WTC11 (cell line): ENCODE measurements around the gene SLC25A25. TPM values are rescaled to one million over a fixed set of nuclear protein-coding genes. Genes with fewer than 3 reads are reported as not detected.
A peak's percentile ranks its signal among the peaks of the same experiment; 100 is the strongest.

Experiments used
- ATAC-seq: fragments of 200-7000 bp; cut with Tn5 transposase; 2 replicates; pipeline ENCODE4 v1.10.0; 2021; ENCODE audit warnings: mild to moderate bottlenecking, moderate library complexity
- CTCF ChIA-PET: fragments of 300-600 bp; sonication (Branson Sonifier 250); formaldehyde crosslinking; loops from one replicate; lab custom pipeline; 2021; ENCODE audit warnings: antibody characterized with exemption; lab: Charles Lee
- POLR2A ChIA-PET: fragments of 350-600 bp; sonication (Branson Sonifier 250); formaldehyde crosslinking; loops from one replicate; lab custom pipeline; 2021; ENCODE audit warnings: antibody characterized with exemption; lab: Charles Lee
- DNase-seq: peaks from one replicate; pipeline ENCODE4 v3.0.0; 2021; ENCODE audit warnings: low spot score
- H3K27ac Mint-ChIP-seq: 2 replicates; pipeline ENCODE4 v1.8.0; 2021; ENCODE audit warnings: mixed read lengths
- H3K27me3 Mint-ChIP-seq: 2 replicates; pipeline ENCODE4 v1.8.0; 2021; ENCODE audit warnings: low read depth, mild to moderate bottlenecking, moderate library complexity, mixed read lengths
- H3K36me3 Mint-ChIP-seq: 2 replicates; pipeline ENCODE4 v1.8.0; 2021; ENCODE audit warnings: mixed read lengths
- H3K4me1 Mint-ChIP-seq: 2 replicates; pipeline ENCODE4 v1.8.0; 2022; ENCODE audit warnings: mixed read lengths
- H3K4me3 Mint-ChIP-seq: 2 replicates; pipeline ENCODE4 v1.8.0; 2021; ENCODE audit warnings: mild to moderate bottlenecking, moderate library complexity, mixed read lengths
- H3K9me3 Mint-ChIP-seq: 2 replicates; pipeline ENCODE4 v1.8.0; 2021; ENCODE audit warnings: mixed read lengths
- AFF4 ChIP-seq: sonication (generic); formaldehyde crosslinking; IDR thresholded peaks from 2 replicates; pipeline ENCODE4 v1.8.1; 2023; ENCODE audit warnings: mild to moderate bottlenecking, missing genetic modification reagents, borderline replicate concordance
- CBFB ChIP-seq: sonication (generic); formaldehyde crosslinking; IDR thresholded peaks from 2 replicates; pipeline ENCODE4 v1.8.1; 2022; ENCODE audit warnings: mild to moderate bottlenecking, low read depth, missing genetic modification reagents
- CREB1 ChIP-seq: sonication (generic); formaldehyde crosslinking; IDR thresholded peaks from 2 replicates; pipeline ENCODE4 v1.8.0; 2023; ENCODE audit warnings: mild to moderate bottlenecking, missing genetic modification reagents
- E2F5 ChIP-seq: sonication (generic); formaldehyde crosslinking; IDR thresholded peaks from 2 replicates; pipeline ENCODE4 v1.8.1; 2022; ENCODE audit warnings: mild to moderate bottlenecking, moderate library complexity, missing genetic modification reagents
- FOXP1 ChIP-seq: sonication (generic); formaldehyde crosslinking; IDR thresholded peaks from 2 replicates; pipeline ENCODE4 v1.8.0; 2022; ENCODE audit warnings: missing genetic modification reagents, mild to moderate bottlenecking, moderate library complexity, borderline replicate concordance
- GRHL2 ChIP-seq: fragments of 250-450 bp; sonication (Bioruptor Pico); IDR thresholded peaks from 2 replicates; pipeline ENCODE4 v1.8.0; 2022; ENCODE audit warnings: mild to moderate bottlenecking, moderate library complexity; ENCODE audit not compliant: insufficient replicate concordance, severe bottlenecking
- GTF2I ChIP-seq: fragments of 250-450 bp; sonication (Bioruptor Pico); conservative IDR thresholded peaks from 2 replicates; pipeline ENCODE4 v1.4.0; 2021; ENCODE audit warnings: mild to moderate bottlenecking
- MYBL2 ChIP-seq: sonication (generic); formaldehyde crosslinking; IDR thresholded peaks from 2 replicates; pipeline ENCODE4 v1.8.1; 2023; ENCODE audit warnings: mild to moderate bottlenecking, moderate library complexity, missing genetic modification reagents
- SP1 ChIP-seq: sonication (generic); formaldehyde crosslinking; conservative IDR thresholded peaks from 2 replicates; pipeline ENCODE4 v1.8.1; 2022; ENCODE audit warnings: missing genetic modification reagents
- TCF7 ChIP-seq: sonication (generic); formaldehyde crosslinking; IDR thresholded peaks from 2 replicates; pipeline ENCODE4 v1.8.0; 2022; ENCODE audit warnings: mild to moderate bottlenecking, low read depth, missing genetic modification reagents, moderate library complexity
- ZBTB21 ChIP-seq: sonication (generic); formaldehyde crosslinking; IDR thresholded peaks from 2 replicates; pipeline ENCODE4 v1.8.1; 2023; ENCODE audit warnings: mild to moderate bottlenecking, missing genetic modification reagents, borderline replicate concordance
- ZNF396 ChIP-seq: fragments of 250-450 bp; sonication (Bioruptor Pico); IDR thresholded peaks from 2 replicates; pipeline ENCODE4 v1.8.0; 2021; ENCODE audit warnings: mild to moderate bottlenecking, moderate library complexity, borderline replicate concordance
- total RNA-seq: library from RNA; stranded (reverse); gene quantifications from 3 replicates; pipeline ENCODE4 v1.2.3, GENCODE V29; 2021
- TF ChIP-seq, protein P1 (sequence below): fragments of 250-450 bp; sonication (Bioruptor Pico); IDR thresholded peaks from 2 replicates; pipeline ENCODE4 v1.9.0; 2021; ENCODE audit warnings: mild to moderate bottlenecking
- TF ChIP-seq, protein P2 (sequence below): sonication (generic); formaldehyde crosslinking; IDR thresholded peaks from 2 replicates; pipeline ENCODE4 v1.8.0; 2022; ENCODE audit warnings: mild to moderate bottlenecking, missing genetic modification reagents
- TF ChIP-seq, protein P3 (sequence below): sonication (generic); formaldehyde crosslinking; IDR thresholded peaks from 2 replicates; pipeline ENCODE4 v1.8.0; 2022; ENCODE audit warnings: mild to moderate bottlenecking, missing genetic modification reagents
- TF ChIP-seq, protein P4 (sequence below): sonication (generic); formaldehyde crosslinking; IDR thresholded peaks from 2 replicates; pipeline ENCODE4 v1.8.0; 2022; ENCODE audit warnings: missing genetic modification reagents
- TF ChIP-seq, protein P5 (sequence below): sonication (generic); formaldehyde crosslinking; IDR thresholded peaks from 2 replicates; pipeline ENCODE4 v1.8.1; 2023; ENCODE audit warnings: mild to moderate bottlenecking, missing genetic modification reagents
- TF ChIP-seq, protein P6 (sequence below): sonication (generic); formaldehyde crosslinking; IDR thresholded peaks from 2 replicates; pipeline ENCODE4 v1.8.1; 2023; ENCODE audit warnings: mild to moderate bottlenecking, moderate library complexity, missing genetic modification reagents

SLC25A25 gene
- total RNA-seq, 1 experiment from 2014 or later: 17.4 TPM

DNA sequence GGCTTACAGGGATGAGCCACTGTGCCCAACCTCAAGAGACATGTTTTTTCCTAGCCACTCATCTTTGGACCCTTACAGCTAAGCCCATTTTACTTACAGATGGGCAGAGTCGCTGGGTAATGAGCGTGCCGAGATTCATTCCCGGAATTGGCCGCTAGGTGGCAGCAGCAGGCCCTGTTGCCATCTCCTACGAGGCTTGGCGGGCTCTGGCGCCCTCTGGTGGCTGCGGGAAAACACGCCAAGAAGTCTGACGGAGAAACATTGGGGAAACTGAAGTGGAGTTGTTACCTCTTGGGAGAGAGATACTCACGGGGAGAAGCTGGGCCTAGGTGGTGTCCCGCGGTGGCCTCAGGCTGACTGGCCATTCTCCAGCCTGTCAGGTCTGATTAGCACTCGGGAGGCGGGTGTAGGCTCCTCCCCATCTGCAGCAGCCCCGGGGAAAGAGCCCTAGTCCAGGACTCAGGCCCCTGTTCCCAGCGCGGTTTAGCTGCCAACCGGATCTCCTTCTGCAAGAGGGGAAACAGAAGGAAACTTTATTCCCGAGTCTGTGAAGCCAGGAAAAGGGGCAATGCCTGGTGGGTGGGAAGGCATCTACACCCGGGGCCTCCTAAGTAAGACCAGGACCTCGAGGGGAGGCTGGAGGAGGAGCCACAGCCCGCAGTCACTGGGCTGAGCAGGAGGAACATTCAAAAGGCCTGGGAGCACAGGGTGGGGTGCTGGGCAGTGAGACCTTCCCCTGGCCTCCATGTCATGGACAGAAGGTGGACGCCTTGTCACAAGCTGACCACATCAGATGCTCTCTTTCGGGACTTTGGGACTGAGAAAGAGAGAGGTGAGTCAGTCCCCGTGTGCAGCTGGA lies 49.8 kb downstream of the SLC25A25 start (continued):
- TF ChIP-seq AFF4 (CRISPR knock-in tag) (no peak), FOXP1 (CRISPR knock-in tag) (peak; percentile 34; the same call in 1 of the 2 replicates), SP1 (CRISPR knock-in tag) (peak; percentile 61)

- peaks cover 10% of the 10 kb centered on the region for H3K4me1 Mint-ChIP-seq
- DNase-seq (no peak), ATAC-seq (no peak)
- POLR2A ChIA-PET: no interaction called here
- peak overlapping the region; percentile 50; the same call in 1 of the 2 replicates for H3K4me3 Mint-ChIP-seq
- no peak overlapping the region for H3K27ac Mint-ChIP-seq
- peaks cover 16% of the 10 kb centered on the region for H3K36me3 Mint-ChIP-seq
- peaks cover 1% of the 10 kb centered on the region; the same call in 1 of the 2 replicates for H3K9me3 Mint-ChIP-seq
- H3K27me3 Mint-ChIP-seq: no peaks in the 10 kb centered on the region
- CTCF ChIA-PET: interaction anchor here (0.6 to 2.8 kb wide), 53 partner anchors 10 to 1009 kb away, joined by 3 to 73 read pairs (median 7); partner anchors contain the start of genes BBLN, CIZ1, LCN2 and PIP5KL1
- TF ChIP-seq MYBL2 (CRISPR knock-in tag) (no peak), GTF2I (CRISPR knock-in tag) (no peak), E2F5 (no peak), TCF7 (CRISPR knock-in tag) (no peak), GRHL2 (CRISPR knock-in tag) (no peak), ZBTB21 (CRISPR knock-in tag) (no peak), CREB1 (no peak), ZNF396 (CRISPR knock-in tag) (no peak), CBFB (CRISPR knock-in tag) (no peak)
- TF ChIP-seq, protein P1, sequence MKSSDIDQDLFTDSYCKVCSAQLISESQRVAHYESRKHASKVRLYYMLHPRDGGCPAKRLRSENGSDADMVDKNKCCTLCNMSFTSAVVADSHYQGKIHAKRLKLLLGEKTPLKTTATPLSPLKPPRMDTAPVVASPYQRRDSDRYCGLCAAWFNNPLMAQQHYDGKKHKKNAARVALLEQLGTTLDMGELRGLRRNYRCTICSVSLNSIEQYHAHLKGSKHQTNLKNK: no peak
- TF ChIP-seq, protein P2, sequence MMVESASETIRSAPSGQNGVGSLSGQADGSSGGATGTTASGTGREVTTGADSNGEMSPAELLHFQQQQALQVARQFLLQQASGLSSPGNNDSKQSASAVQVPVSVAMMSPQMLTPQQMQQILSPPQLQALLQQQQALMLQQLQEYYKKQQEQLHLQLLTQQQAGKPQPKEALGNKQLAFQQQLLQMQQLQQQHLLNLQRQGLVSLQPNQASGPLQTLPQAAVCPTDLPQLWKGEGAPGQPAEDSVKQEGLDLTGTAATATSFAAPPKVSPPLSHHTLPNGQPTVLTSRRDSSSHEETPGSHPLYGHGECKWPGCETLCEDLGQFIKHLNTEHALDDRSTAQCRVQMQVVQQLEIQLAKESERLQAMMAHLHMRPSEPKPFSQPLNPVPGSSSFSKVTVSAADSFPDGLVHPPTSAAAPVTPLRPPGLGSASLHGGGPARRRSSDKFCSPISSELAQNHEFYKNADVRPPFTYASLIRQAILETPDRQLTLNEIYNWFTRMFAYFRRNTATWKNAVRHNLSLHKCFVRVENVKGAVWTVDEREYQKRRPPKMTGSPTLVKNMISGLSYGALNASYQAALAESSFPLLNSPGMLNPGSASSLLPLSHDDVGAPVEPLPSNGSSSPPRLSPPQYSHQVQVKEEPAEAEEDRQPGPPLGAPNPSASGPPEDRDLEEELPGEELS (CRISPR knock-in tag): no peak
- TF ChIP-seq, protein P3, sequence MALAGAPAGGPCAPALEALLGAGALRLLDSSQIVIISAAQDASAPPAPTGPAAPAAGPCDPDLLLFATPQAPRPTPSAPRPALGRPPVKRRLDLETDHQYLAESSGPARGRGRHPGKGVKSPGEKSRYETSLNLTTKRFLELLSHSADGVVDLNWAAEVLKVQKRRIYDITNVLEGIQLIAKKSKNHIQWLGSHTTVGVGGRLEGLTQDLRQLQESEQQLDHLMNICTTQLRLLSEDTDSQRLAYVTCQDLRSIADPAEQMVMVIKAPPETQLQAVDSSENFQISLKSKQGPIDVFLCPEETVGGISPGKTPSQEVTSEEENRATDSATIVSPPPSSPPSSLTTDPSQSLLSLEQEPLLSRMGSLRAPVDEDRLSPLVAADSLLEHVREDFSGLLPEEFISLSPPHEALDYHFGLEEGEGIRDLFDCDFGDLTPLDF: no peak
- TF ChIP-seq, protein P4, sequence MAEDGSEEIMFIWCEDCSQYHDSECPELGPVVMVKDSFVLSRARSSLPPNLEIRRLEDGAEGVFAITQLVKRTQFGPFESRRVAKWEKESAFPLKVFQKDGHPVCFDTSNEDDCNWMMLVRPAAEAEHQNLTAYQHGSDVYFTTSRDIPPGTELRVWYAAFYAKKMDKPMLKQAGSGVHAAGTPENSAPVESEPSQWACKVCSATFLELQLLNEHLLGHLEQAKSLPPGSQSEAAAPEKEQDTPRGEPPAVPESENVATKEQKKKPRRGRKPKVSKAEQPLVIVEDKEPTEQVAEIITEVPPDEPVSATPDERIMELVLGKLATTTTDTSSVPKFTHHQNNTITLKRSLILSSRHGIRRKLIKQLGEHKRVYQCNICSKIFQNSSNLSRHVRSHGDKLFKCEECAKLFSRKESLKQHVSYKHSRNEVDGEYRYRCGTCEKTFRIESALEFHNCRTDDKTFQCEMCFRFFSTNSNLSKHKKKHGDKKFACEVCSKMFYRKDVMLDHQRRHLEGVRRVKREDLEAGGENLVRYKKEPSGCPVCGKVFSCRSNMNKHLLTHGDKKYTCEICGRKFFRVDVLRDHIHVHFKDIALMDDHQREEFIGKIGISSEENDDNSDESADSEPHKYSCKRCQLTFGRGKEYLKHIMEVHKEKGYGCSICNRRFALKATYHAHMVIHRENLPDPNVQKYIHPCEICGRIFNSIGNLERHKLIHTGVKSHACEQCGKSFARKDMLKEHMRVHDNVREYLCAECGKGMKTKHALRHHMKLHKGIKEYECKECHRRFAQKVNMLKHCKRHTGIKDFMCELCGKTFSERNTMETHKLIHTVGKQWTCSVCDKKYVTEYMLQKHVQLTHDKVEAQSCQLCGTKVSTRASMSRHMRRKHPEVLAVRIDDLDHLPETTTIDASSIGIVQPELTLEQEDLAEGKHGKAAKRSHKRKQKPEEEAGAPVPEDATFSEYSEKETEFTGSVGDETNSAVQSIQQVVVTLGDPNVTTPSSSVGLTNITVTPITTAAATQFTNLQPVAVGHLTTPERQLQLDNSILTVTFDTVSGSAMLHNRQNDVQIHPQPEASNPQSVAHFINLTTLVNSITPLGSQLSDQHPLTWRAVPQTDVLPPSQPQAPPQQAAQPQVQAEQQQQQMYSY (CRISPR knock-in tag): no peak
- TF ChIP-seq, protein P5, sequence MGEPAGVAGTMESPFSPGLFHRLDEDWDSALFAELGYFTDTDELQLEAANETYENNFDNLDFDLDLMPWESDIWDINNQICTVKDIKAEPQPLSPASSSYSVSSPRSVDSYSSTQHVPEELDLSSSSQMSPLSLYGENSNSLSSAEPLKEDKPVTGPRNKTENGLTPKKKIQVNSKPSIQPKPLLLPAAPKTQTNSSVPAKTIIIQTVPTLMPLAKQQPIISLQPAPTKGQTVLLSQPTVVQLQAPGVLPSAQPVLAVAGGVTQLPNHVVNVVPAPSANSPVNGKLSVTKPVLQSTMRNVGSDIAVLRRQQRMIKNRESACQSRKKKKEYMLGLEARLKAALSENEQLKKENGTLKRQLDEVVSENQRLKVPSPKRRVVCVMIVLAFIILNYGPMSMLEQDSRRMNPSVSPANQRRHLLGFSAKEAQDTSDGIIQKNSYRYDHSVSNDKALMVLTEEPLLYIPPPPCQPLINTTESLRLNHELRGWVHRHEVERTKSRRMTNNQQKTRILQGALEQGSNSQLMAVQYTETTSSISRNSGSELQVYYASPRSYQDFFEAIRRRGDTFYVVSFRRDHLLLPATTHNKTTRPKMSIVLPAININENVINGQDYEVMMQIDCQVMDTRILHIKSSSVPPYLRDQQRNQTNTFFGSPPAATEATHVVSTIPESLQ (CRISPR knock-in tag): no peak
- TF ChIP-seq, protein P6, sequence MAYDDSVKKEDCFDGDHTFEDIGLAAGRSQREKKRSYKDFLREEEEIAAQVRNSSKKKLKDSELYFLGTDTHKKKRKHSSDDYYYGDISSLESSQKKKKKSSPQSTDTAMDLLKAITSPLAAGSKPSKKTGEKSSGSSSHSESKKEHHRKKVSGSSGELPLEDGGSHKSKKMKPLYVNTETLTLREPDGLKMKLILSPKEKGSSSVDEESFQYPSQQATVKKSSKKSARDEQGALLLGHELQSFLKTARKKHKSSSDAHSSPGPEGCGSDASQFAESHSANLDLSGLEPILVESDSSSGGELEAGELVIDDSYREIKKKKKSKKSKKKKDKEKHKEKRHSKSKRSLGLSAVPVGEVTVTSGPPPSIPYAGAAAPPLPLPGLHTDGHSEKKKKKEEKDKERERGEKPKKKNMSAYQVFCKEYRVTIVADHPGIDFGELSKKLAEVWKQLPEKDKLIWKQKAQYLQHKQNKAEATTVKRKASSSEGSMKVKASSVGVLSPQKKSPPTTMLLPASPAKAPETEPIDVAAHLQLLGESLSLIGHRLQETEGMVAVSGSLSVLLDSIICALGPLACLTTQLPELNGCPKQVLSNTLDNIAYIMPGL (CRISPR knock-in tag): no peak
These were observed 50.4 kb downstream of the SLC25A25 start for GRCh38 chr9:128118472-128118857.
